ENCODE results near the gene CCDC190.

DNA sequence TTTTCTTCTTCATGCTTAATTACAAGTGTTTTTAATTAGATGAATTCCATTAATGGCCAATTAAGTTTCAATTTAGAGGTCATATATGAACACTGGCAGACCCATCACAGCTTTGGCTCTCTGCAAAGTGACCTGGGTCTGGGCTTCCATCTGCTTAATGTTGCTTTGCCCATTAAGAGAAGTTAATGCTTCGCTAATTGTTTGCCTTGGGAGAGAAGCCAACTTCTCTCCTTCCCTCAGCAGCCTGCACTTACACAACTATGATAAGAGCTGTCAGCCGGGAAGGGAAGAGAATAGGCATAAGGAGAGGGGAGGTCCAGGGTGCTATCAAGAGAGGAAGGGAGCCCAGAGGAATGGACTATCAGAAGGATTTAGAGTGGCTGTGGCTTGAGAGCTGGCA, 29.0 kb upstream of the CCDC190 start:
- TF ChIP-seq, protein P1, sequence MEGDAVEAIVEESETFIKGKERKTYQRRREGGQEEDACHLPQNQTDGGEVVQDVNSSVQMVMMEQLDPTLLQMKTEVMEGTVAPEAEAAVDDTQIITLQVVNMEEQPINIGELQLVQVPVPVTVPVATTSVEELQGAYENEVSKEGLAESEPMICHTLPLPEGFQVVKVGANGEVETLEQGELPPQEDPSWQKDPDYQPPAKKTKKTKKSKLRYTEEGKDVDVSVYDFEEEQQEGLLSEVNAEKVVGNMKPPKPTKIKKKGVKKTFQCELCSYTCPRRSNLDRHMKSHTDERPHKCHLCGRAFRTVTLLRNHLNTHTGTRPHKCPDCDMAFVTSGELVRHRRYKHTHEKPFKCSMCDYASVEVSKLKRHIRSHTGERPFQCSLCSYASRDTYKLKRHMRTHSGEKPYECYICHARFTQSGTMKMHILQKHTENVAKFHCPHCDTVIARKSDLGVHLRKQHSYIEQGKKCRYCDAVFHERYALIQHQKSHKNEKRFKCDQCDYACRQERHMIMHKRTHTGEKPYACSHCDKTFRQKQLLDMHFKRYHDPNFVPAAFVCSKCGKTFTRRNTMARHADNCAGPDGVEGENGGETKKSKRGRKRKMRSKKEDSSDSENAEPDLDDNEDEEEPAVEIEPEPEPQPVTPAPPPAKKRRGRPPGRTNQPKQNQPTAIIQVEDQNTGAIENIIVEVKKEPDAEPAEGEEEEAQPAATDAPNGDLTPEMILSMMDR (IDR thresholded peaks at IDR 0.05), result no peak
- TF ChIP-seq POLR2AphosphoS5 (IDR thresholded peaks at IDR 0.05; ENCODE audit: low read depth, low read length) (no peak), TCF7L2 (IDR thresholded peaks at IDR 0.05; ENCODE audit: low read depth, low read length) (no peak)

Data from Panc1 (cell line).